ENCODE results near the gene TIAM1. TPM values are rescaled to one million over a fixed set of nuclear protein-coding genes. Genes with fewer than 3 reads are reported as not detected.

TIAM1 gene
- total RNA-seq, 6 experiments from 2014 or later = 4.8 to 12.5 (median 7.7) TPM

GRCh38 chr21:31337996-31338907 lies 5.8 kb downstream of the TIAM1 start:
- H3K27ac ChIP-seq = no peak overlapping the region
- H3K36me3 ChIP-seq = no peaks in the 10 kb centered on the region
- no peaks in the 10 kb centered on the region for H3K9me3 ChIP-seq
- WGBS (ENCODE audit: insufficient coverage, low coverage, low lambda C conversion rate, missing lambda C conversion rate) = 82% methylated on average over 14 of the region's 25 CpGs
- peaks cover 0 to 1% (median 0%) of the 10 kb centered on the region in 4 donors for H3K4me1 ChIP-seq
- ATAC-seq = no peak
- no peaks in the 10 kb centered on the region for H3K27me3 ChIP-seq
- no peak overlapping the region for H3K4me3 ChIP-seq
- intact Hi-C loops (cut with DNase I) = no loop called here
- no peak for DNase-seq
- TF ChIP-seq CTCF (IDR thresholded peaks at IDR 0.05) (no peak), POLR2A (IDR thresholded peaks at IDR 0.05) (no peak)

- intact Hi-C loops (cut with DNase I) = no loop called here
- no peaks in the 10 kb centered on the region for H3K27me3 ChIP-seq
- ATAC-seq = no peak
- no peak for DNase-seq
- WGBS (ENCODE audit: insufficient coverage, low coverage, low lambda C conversion rate, missing lambda C conversion rate) = 86% methylated on average over 3 of the region's 3 CpGs
- H3K36me3 ChIP-seq = no peaks in the 10 kb centered on the region
- H3K4me3 ChIP-seq = no peak overlapping the region
- H3K9me3 ChIP-seq = no peaks in the 10 kb centered on the region
- TF ChIP-seq CTCF (IDR thresholded peaks at IDR 0.05) = no peak
- no peak overlapping the region for H3K27ac ChIP-seq
- no peaks in the 10 kb centered on the region for H3K4me1 ChIP-seq
These were observed 7.0 kb downstream of the TIAM1 start for GRCh38 chr21:31337086-31337485.

GRCh38 chr21:31336739-31337040 lies 7.4 kb downstream of the TIAM1 start:
- no peak overlapping the region for H3K4me3 ChIP-seq
- WGBS (ENCODE audit: insufficient coverage, low coverage, low lambda C conversion rate, missing lambda C conversion rate) = 86% methylated on average over 3 of the region's 6 CpGs
- no peak for TF ChIP-seq POLR2A (IDR thresholded peaks at IDR 0.05)
- TF ChIP-seq CTCF (IDR thresholded peaks at IDR 0.05) = no peak
- DNase-seq (no peak), ATAC-seq (no peak)
- H3K27me3 ChIP-seq = no peaks in the 10 kb centered on the region
- H3K9me3 ChIP-seq = no peaks in the 10 kb centered on the region
- intact Hi-C loops (cut with DNase I) = no loop called here
- H3K36me3 ChIP-seq = no peaks in the 10 kb centered on the region
- no peaks in the 10 kb centered on the region for H3K4me1 ChIP-seq
- no peak overlapping the region for H3K27ac ChIP-seq

- Histone ChIP-seq H3K27me3 (no peaks in the 10 kb centered on the region), H3K4me3 (no peak overlapping the region), H3K27ac (no peak overlapping the region), H3K36me3 (no peaks in the 10 kb centered on the region), H3K9me3 (no peaks in the 10 kb centered on the region), H3K4me1 (no peaks in the 10 kb centered on the region)
- TF ChIP-seq CTCF (IDR thresholded peaks at IDR 0.05) (no peak), POLR2A (IDR thresholded peaks at IDR 0.05) (no peak)
- DNase-seq (no peak), ATAC-seq (peak in 1 of 4 donors; percentile 49)
- intact Hi-C loops (cut with DNase I) = no loop called here
- 89% methylated on average over 9 of the region's 12 CpGs for WGBS (ENCODE audit: insufficient coverage, low coverage, low lambda C conversion rate, missing lambda C conversion rate)
These were observed 7.9 kb downstream of the TIAM1 start for GRCh38 chr21:31335957-31336738.

All from right lobe of liver (tissue), 6 donors.